GM23338 (cell line): ENCODE data around the gene HTR4.

Source experiments
- CTCF ChIP-seq, 2 experiments: fragments of 200-600 bp in 1 of 2; sonication (generic) in 1 of 2; conservative IDR thresholded peaks; 2 replicates each; pipeline versions ENCODE4 v1.5.1 to v1.6.1; 2016 to 2017; ENCODE audit warnings: antibody characterized with exemption in 2 of 2, low read depth in 2 of 2, mild to moderate bottlenecking in 2 of 2, moderate library complexity in 1 of 2
- EZH2 ChIP-seq: fragments of 200-600 bp; sonication (generic); IDR thresholded peaks from one replicate; pipeline ENCODE4 v1.8.0; 2017; ENCODE audit warnings: antibody characterized with exemption, mild to moderate bottlenecking, low read depth; ENCODE audit not compliant: unreplicated experiment

DNA sequence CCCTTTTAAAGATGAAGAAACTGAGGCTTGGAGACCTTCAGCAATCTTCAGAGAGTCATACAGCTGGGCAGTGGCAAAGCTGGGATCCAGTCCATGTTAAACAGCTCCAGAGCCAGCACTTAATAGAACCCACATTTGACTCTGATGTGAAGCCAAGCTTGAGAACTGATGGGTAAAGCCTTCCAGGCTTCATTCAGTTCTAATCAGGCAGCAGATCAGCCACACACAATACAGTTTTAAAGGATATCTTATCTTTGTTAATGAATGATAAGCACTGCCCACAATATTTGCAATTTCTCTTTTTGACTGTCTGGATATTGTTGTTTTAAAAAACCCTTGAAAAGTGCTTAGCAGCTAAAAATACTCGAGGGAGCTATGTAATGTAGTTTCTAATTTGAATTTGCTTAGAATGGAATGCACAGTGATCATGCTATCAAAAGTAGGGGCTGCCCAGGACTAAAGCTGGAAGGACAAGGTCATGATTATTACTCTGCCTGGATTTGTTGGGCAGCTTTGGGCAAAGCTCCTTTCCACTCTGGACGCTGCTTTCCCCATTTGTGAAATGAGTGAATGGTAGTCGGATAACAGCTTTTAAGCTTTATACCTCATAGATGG, 31.3 kb upstream of the HTR4 start:
- no peak for TF ChIP-seq CTCF (conservative IDR thresholded peaks at IDR 0.05; ENCODE audit: low read depth in 2 of 2)
- TF ChIP-seq EZH2, result no peak
